Stimulated activated CD8-positive, alpha-beta memory T cell treated with anti-CD3 and anti-CD28 coated beads, Interleukin-4, amount 100 ng/mL, for 24 hours (primary cell): Measurements from ENCODE around the gene GPR137.
"Not testable (repeated sequence)": the region's sequence is repeated elsewhere in the genome, so short reads cannot be mapped to it uniquely, and the experiment has no call there.

Experiments used
- DNase-seq: peaks from one replicate; pipeline ENCODE4 v3.0.0-alpha.2; 2020; ENCODE audit warnings: low read depth

GPR137 gene

GRCh38 chr11:64321026-64321425 is 35.4 kb downstream of the GPR137 start:
- DNase-seq = no peak

DNA sequence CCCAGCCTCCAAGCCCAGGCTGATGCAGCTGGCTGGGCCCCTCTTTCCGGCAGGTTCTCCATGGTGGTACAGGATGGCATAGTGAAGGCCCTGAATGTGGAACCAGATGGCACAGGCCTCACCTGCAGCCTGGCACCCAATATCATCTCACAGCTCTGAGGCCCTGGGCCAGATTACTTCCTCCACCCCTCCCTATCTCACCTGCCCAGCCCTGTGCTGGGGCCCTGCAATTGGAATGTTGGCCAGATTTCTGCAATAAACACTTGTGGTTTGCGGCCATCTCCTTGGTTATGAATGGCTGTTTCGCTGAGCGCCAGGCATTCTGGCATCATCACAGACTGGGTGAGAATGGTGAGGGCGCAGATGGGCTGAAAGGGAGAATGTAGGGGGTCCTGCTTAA is 35.9 kb downstream of the GPR137 start:
- no peak for DNase-seq

DNA sequence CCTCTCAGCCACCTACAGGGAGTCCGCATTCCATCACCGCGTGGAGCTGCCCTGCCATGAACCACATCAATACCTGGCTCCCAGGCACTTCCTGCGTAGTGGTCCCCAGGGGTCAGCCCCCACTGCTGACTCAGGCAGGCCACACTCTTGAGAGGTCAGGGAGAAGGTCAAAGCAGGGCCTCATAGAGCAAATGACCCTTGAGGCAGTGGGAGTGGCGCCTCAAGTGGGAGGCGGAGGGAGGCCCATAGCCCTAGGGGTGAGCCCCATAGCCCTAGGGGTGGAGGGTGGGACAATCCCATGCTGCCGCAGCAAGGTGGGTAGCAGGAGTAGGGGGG is 37.2 kb downstream of the GPR137 start:
- no peak for DNase-seq

DNA sequence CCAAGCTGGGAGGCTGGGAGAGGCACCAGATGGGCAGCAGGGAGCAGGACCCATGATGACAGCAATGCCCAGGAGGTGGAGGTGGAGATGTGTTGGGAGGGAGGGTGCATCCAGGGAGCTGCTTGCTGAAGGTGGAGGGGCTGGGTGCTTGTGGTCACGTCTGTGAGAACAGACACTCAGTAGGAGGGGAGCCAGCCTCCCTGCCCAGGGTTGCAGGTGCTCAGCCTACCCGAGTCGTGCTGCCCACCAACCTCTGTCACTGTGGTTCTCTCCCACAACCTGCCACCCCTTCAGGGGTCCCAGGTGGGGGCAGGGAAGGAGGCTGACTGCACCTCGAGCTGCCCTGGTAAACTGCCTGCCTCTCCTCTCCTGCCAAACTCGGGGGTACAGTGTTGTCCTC is 37.7 kb downstream of the GPR137 start:
- DNase-seq = no peak

DNA sequence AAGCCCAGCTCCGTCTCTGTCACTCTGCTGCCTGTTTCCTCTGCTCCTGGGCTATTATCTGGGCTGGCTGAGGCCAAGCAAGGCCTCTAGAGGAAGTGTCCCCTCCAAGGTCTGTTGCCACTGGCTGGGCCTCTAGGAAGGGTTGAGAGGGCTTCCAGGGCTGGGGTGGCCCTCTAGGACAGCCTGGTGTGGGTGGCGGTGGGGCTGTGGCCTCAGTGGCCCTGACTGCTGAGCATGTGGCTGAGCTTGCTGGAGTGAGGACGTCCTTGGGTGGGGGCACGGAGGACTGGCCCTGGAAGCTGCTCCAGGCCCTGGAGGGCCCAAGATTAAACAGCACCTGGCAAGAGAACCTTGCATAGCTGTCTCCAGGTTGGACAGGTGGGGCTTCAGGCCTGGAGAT is 38.3 kb downstream of the GPR137 start:
- not testable (repeated sequence) for DNase-seq

- no peak for DNase-seq
Observed at GRCh38 chr11:64324692-64325469, 39.2 kb downstream of the GPR137 start.

DNA sequence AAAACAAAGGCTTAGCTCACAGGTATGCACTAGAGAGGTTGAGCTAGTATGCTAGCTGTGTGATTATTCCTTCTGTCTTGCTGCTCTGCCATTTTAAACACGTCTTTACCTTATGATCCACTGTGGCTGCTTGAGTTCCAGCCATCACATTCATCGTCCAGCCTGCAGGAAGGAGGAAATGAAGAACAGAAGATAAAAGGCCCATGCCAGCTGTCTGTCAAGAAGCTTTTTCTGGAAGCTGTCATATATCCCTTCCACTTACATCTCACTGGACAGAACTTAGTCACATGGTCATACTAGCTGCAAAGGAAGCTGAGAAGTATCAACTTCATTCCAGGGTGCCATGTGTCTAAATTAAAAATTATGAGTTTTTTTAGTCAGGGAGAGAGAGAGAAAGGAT is 41.7 kb downstream of the GPR137 start:
- no peak for DNase-seq

- DNase-seq = no peak
Observed at GRCh38 chr11:64327993-64328392, 42.3 kb downstream of the GPR137 start.

DNA sequence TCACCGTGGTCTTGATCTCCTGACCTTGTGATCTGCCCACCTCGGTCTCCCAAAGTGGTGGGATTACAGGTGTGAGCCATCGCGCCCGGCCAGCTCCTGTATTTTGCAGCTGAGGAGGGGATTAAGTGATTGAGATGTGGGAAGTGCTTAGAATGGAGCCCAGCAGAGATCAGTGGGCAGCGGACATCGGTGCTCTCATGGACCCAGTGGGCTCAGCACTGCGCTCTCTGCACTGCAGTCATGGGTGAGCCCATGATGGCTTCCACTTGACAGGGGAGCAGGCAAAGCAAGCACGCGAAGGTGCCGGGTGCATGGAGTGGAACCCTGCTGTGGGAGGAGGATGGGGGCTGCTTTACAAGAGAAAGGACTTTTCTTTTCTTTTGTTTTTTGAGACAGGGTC is 45.2 kb downstream of the GPR137 start:
- no peak for DNase-seq

DNA sequence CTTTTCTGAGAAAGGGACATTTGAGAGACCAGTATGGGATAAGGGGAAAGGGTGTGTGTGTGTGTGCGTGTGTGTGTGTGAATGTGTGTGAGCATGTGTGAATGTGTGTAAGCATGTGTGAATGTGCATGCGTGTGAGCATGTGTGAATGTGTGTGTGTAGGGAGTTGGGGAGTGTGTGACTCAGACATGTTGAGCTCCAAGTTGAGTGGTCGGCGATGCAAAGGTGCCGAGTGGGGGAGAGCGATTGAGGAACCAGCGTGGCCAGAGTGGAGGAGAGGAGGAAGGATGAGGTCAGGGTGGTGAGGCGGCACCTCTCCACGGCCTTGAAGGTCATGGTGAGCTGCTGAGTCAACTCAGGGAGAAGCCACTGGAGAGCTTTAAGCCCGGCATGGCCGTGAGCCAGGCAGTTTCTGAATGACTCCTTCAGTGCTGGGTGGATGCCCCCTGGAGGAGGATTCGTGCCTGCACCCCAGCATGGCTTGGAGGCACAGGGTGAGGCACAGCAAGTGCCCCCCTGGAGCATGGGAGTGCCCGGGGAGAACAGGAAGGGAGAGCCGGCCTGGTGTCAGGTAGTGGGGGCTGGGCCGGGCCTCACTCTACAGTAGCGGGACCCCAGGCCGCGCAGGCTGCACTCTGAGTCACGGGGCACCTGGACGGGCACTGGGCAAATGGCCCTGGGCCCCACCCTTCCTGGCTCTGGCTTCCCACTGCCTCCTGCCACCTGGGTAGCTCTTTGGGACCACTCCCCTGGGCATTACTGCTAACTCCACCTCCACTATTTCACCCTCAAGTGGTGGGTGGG is 46.1 kb downstream of the GPR137 start:
- DNase-seq = peak; percentile 71

GRCh38 chr11:64333556-64333955 is 47.9 kb downstream of the GPR137 start:
- DNase-seq = no peak

DNA sequence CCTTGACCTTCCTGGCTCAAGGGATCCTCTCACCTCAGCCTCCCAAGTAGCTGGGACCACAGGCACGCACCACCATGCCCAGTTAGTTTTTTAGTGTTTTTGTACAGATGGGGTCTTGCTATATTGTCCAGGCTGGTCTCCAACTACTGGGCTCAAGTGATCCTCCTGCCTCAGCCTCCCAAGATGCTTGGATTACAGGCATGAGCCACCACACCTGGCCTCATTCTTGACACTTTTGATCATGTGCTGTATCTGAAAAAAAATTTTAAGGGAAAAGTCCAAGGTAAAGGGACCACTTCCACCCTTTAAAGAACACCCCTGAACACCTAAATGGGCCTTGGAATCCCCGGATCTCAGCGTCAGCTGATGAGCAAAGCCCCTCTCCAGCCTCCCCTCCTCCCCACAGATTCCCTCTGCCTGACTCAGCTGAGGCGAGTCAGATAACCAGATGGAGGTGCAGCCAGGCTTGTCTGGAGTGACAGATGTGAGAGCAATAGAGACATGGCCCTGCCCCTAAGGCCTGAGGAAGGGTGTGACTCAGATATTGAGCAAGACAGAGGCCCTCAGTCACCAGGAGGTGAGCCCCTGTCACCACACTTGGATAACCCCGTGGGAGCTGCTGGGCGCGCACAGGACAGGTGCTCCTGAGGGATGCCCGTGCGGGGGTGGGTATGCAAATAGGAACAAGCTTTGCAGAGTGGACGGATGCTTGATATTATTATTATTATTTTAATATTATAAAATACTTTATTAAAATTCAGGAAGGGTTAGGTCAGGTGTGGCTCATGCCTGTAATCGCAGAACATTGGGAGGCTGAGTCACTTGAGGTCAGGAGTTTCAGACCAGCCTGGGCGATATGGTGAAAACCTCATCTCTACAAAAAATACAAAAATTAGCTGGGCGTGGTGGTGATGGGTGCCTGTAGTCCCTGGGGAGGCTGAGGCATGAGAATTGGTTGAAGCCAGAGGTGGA is 49.4 kb downstream of the GPR137 start:
- no peak for DNase-seq

DNA sequence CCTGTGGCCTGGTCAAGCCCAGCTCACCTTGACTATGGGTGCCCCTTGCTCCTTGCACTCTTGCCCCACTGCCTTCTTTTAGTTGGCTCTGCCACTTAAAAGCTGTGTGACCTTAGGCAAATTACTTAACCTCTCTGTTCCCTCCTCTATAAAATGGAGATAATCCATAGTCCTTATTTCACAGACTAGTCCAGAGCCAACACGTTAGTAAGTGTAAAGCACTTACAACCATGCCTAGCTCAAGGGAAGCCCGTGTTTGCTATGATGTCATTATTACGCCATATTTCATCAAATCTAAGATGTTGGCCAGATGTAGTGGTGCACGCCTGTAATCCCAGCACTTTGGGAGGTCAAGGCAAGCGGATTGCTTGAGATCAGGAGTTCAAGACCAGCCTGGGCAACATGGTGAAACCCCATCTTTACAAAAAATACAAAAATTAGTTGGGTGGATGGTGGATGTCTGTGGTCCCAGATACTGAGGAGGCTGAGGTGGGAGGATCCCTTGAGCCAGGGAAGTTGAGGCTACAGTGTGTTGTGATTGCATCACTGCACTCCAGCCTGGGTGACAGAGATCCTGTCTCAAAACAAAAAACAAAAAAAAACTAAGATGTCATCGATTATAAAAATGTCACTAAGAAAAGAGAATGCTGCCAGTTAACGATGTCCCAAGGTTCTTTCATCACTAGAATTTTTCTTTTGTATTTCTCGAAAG is 52.0 kb downstream of the GPR137 start:
- no peak for DNase-seq

- DNase-seq = no peak
Observed at GRCh38 chr11:64338716-64339115, 53.1 kb downstream of the GPR137 start.
